Prostate gland (tissue), 2 donors: ENCODE data around the gene FBXO11. TPM values are rescaled to one million over a fixed set of nuclear protein-coding genes. Genes with fewer than 3 reads are reported as not detected.

Experiments
- DNase-seq: peaks from one replicate; pipeline ENCODE4 v3.0.0-alpha.2; 2019; ENCODE audit warnings: low spot score
- H3K27ac ChIP-seq, 2 donors: fragments of 200-600 bp; sonication (generic); 2 replicates each; pipeline ENCODE4 v1.5.1; 2017 to 2019
- H3K27me3 ChIP-seq: fragments of 200-600 bp; sonication (generic); replicated peaks from 2 replicates; pipeline ENCODE4 v1.5.1; 2019; ENCODE audit not compliant: insufficient read depth
- H3K36me3 ChIP-seq, 2 donors: fragments of 200-600 bp; sonication (generic); 1 replicate in 1 of 2; 2 replicates in 1 of 2; pipeline versions ENCODE4 v1.5.1 to v1.8.1; 2017 to 2019
- H3K4me1 ChIP-seq: fragments of 200-600 bp; sonication (generic); replicated peaks from 2 replicates; pipeline ENCODE4 v1.5.1; 2019
- H3K4me3 ChIP-seq, 2 donors: fragments of 200-600 bp; sonication (generic); 2 replicates each; pipeline ENCODE4 v1.5.1; 2017 to 2019
- H3K9me3 ChIP-seq: fragments of 200-600 bp; sonication (generic); 2 replicates; pipeline ENCODE4 v1.5.1; 2017
- POLR2A ChIP-seq: fragments of 450-650 bp; IDR thresholded peaks from one replicate; pipeline ENCODE4 v1.6.1; 2016; ENCODE audit warnings: antibody characterized with exemption, mild to moderate bottlenecking
- POLR2AphosphoS5 ChIP-seq: sonication (generic); formaldehyde crosslinking; IDR thresholded peaks from one replicate; pipeline ENCODE4 v1.6.1; 2017; ENCODE audit warnings: antibody characterized with exemption
- WGBS: methylation state at CpG from one replicate; pipeline ENCODE4 v1.1.5; 2018; 5-methylcytosine and 5-hydroxymethylcytosine counted together
- intact Hi-C: fragments of 100-400 bp; cut with DNase I; formaldehyde crosslinking; loops from one replicate; pipeline ENCODE4 v1.14.2; 2022
- total RNA-seq, 2 donors: library from RNA; depleted of rRNA; stranded (reverse); fragments of >200 nt; gene quantifications; one replicate each; pipeline ENCODE4 v1.1.0, GENCODE V29; 2016
- TF ChIP-seq, protein P1 (sequence below), 4 experiments: fragments of 200-600 bp in 2 of 4; fragments of 450-650 bp in 2 of 4; sonication (generic) in 2 of 4; IDR thresholded peaks; 1 replicate in 3 of 4; 2 replicates in 1 of 4; pipeline ENCODE4 v1.5.1; 2016 to 2019; ENCODE audit warnings: antibody characterized with exemption in 4 of 4, mild to moderate bottlenecking in 2 of 4, moderate library complexity in 2 of 4

Gene FBXO11
- total RNA-seq, 2 donors from 2014 or later: 48.4 to 54.2 TPM

GRCh38 chr2:47783486-47784351 is 122.6 kb downstream of the FBXO11 start:
- Histone ChIP-seq H3K27me3 (no peaks in the 10 kb centered on the region), H3K4me3 (peak overlapping the region; percentile 83 to 95), H3K27ac (peak overlapping the region; percentile 94), H3K9me3 (no peaks in the 10 kb centered on the region), H3K4me1 (no peaks in the 10 kb centered on the region), H3K36me3 (no peaks in the 10 kb centered on the region)
- no peak for TF ChIP-seq POLR2AphosphoS5
- TF ChIP-seq POLR2A: no peak
- TF ChIP-seq, protein P1, sequence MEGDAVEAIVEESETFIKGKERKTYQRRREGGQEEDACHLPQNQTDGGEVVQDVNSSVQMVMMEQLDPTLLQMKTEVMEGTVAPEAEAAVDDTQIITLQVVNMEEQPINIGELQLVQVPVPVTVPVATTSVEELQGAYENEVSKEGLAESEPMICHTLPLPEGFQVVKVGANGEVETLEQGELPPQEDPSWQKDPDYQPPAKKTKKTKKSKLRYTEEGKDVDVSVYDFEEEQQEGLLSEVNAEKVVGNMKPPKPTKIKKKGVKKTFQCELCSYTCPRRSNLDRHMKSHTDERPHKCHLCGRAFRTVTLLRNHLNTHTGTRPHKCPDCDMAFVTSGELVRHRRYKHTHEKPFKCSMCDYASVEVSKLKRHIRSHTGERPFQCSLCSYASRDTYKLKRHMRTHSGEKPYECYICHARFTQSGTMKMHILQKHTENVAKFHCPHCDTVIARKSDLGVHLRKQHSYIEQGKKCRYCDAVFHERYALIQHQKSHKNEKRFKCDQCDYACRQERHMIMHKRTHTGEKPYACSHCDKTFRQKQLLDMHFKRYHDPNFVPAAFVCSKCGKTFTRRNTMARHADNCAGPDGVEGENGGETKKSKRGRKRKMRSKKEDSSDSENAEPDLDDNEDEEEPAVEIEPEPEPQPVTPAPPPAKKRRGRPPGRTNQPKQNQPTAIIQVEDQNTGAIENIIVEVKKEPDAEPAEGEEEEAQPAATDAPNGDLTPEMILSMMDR (IDR thresholded peaks at IDR 0.05): no peak
- DNase-seq: peak; percentile 66
- intact Hi-C loops: loop anchor here (2.0 to 5.0 kb wide), 2 partner anchors 123 to 639 kb away; partner anchors contain the start of gene FBXO11
- WGBS: 0% methylated on average over 71 of the region's 71 CpGs

DNA sequence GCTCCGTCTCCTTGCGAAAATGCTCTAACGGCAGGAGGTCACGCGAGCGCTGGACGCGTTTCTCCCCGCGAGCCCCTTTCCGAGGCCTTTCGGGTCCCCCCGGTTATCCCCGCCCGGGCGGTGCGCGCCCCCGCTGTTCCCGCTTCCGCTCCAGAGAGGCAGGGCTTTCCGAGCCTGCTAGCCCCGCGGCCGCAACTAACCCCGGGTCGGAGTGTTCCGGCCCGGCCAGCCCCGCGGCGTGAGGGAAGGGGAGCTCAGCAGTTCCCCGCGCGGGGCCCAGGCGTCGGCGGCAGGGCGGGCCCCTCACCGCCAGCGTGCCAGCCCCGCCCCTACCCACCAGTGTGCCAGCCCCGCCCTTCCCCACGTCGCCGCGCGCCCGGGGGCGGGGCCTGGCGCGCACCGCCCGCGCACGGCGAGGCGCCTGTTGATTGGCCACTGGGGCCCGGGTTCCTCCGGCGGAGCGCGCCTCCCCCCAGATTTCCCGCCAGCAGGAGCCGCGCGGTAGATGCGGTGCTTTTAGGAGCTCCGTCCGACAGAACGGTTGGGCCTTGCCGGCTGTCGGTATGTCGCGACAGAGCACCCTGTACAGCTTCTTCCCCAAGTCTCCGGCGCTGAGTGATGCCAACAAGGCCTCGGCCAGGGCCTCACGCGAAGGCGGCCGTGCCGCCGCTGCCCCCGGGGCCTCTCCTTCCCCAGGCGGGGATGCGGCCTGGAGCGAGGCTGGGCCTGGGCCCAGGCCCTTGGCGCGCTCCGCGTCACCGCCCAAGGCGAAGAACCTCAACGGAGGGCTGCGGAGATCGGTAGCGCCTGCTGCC is 123.4 kb downstream of the FBXO11 start, which contains the start of gene MSH6:
Gene MSH6, plus strand, starts transcription at position 475 of the 815 bp plus-strand sequence. Its CDS starts 89 bp downstream, at position 564.
- DNase-seq: peak; percentile 89
- H3K9me3 ChIP-seq: no peaks in the 10 kb centered on the region
- H3K36me3 ChIP-seq: no peaks in the 10 kb centered on the region
- TF ChIP-seq POLR2AphosphoS5 (peak; percentile 53), POLR2A (peak; percentile 91)
- TF ChIP-seq, protein P1 (IDR thresholded peaks at IDR 0.05): peak in 1 of 4 experiments; percentile 42
- WGBS: under 1% methylated on average over 72 of the region's 98 CpGs
- no peaks in the 10 kb centered on the region for H3K27me3 ChIP-seq
- H3K4me3 ChIP-seq: peak within 1 kb of the TSS; percentile 83 to 95
- H3K27ac ChIP-seq: peak within 1 kb of the TSS; percentile 94
- no peaks in the 10 kb centered on the region for H3K4me1 ChIP-seq
- intact Hi-C loops: loop anchor here (2.0 to 5.0 kb wide), 2 partner anchors 124 to 639 kb away; partner anchors contain the start of gene FBXO11

DNA sequence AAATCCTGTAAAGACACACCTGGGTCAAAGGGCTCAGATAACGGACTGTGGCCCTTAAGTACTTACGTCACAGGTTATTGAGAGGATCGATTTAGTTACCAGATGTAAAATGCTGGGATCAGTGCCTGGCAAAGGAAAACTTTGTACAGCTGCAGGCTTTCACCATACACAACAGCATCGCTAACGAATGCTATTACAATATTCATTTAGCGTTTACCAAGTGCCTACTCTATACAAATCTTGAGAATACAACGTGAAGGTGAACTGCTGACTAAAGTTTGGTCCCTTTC is 124.0 kb downstream of the FBXO11 start:
- no peaks in the 10 kb centered on the region for H3K4me1 ChIP-seq
- DNase-seq: no peak
- no peaks in the 10 kb centered on the region for H3K9me3 ChIP-seq
- H3K36me3 ChIP-seq: no peaks in the 10 kb centered on the region
- WGBS: 7% methylated on average over 7 of the region's 7 CpGs
- no peaks in the 10 kb centered on the region for H3K27me3 ChIP-seq
- intact Hi-C loops: loop anchor here (2.0 to 5.0 kb wide), 2 partner anchors 124 to 640 kb away; partner anchors contain the start of gene FBXO11
- peak overlapping the region; percentile 94 for H3K27ac ChIP-seq
- H3K4me3 ChIP-seq: peak overlapping the region; percentile 83 to 95
- TF ChIP-seq, protein P1 (IDR thresholded peaks at IDR 0.05): no peak
- no peak for TF ChIP-seq POLR2A
- no peak for TF ChIP-seq POLR2AphosphoS5

GRCh38 chr2:47779426-47779790 is 126.9 kb downstream of the FBXO11 start:
- H3K9me3 ChIP-seq: no peaks in the 10 kb centered on the region
- no peaks in the 10 kb centered on the region for H3K4me1 ChIP-seq
- H3K27me3 ChIP-seq: no peaks in the 10 kb centered on the region
- H3K27ac ChIP-seq: no peak overlapping the region
- no peak for TF ChIP-seq POLR2AphosphoS5
- TF ChIP-seq POLR2A: no peak
- TF ChIP-seq, protein P1 (IDR thresholded peaks at IDR 0.05): no peak
- H3K36me3 ChIP-seq: no peaks in the 10 kb centered on the region
- 84% methylated on average over 8 of the region's 8 CpGs for WGBS
- DNase-seq: no peak
- intact Hi-C loops: no loop called here
- H3K4me3 ChIP-seq: no peak overlapping the region
